IPS DF 6.9 (cell line): ENCODE results near the gene SRPK2.

Experiments used
- DNase-seq: peaks from one replicate; pipeline ENCODE4 v3.0.0-alpha.2; 2013; ENCODE audit warnings: low read depth, low spot score
- H3K27ac ChIP-seq: one replicate; pipeline ENCODE4 v1.5.1; 2013; ENCODE audit warnings: low read length, control low read depth
- H3K27me3 ChIP-seq: 2 replicates; pipeline ENCODE4 v1.6.1; 2013; ENCODE audit warnings: mild to moderate bottlenecking, low read length; ENCODE audit not compliant: control insufficient read depth, insufficient read depth
- H3K36me3 ChIP-seq: 2 replicates; pipeline ENCODE4 v1.6.1; 2013; ENCODE audit warnings: low read length; ENCODE audit not compliant: control insufficient read depth, insufficient read depth
- H3K4me1 ChIP-seq: 2 replicates; pipeline ENCODE4 v1.6.1; 2013; ENCODE audit warnings: low read length; ENCODE audit not compliant: control insufficient read depth, insufficient read depth
- H3K4me3 ChIP-seq: 2 replicates; pipeline ENCODE4 v1.5.1; 2013; ENCODE audit warnings: mild to moderate bottlenecking, low read length
- H3K9me3 ChIP-seq: 2 replicates; pipeline ENCODE4 v1.6.1; 2013; ENCODE audit warnings: low read length, inconsistent platforms; ENCODE audit not compliant: control insufficient read depth, insufficient read depth
- WGBS: extraction: QIAGEN DNeasy Blood & Tissue Kit; methylation state at CpG from one replicate; pipeline ENCODE4 v1.1.7; 2013; ENCODE audit warnings: mixed read lengths, missing lambda C conversion rate; ENCODE audit not compliant: insufficient read length, insufficient coverage; 5-methylcytosine and 5-hydroxymethylcytosine counted together

Gene SRPK2

GRCh38 chr7:105084581-105084980, 304.1 kb downstream of the SRPK2 start:
- no peaks in the 10 kb centered on the region for H3K9me3 ChIP-seq
- H3K27ac ChIP-seq: no peak overlapping the region
- H3K27me3 ChIP-seq: no peaks in the 10 kb centered on the region
- H3K4me3 ChIP-seq: no peak overlapping the region
- H3K36me3 ChIP-seq: peaks cover 6% of the 10 kb centered on the region; the same call in 1 of the 2 replicates
- no CpG with 5 or more reads among the region's 1 CpG for WGBS
- no peaks in the 10 kb centered on the region for H3K4me1 ChIP-seq
- DNase-seq: no peak

- Histone ChIP-seq H3K27me3 (no peaks in the 10 kb centered on the region), H3K4me3 (no peak overlapping the region), H3K4me1 (no peaks in the 10 kb centered on the region), H3K27ac (no peak overlapping the region), H3K36me3 (peaks cover 9% of the 10 kb centered on the region; the same call in 1 of the 2 replicates), H3K9me3 (no peaks in the 10 kb centered on the region)
- WGBS: no CpG with 5 or more reads among the region's 6 CpGs
- no peak for DNase-seq
Measured at GRCh38 chr7:105079348-105079747, 309.4 kb downstream of the SRPK2 start.

GRCh38 chr7:105073143-105073542, 315.6 kb downstream of the SRPK2 start:
- no peak for DNase-seq
- H3K4me3 ChIP-seq: no peak overlapping the region
- H3K27ac ChIP-seq: no peak overlapping the region
- WGBS: no CpG with 5 or more reads among the region's 1 CpG
- H3K4me1 ChIP-seq: no peaks in the 10 kb centered on the region
- H3K36me3 ChIP-seq: no peaks in the 10 kb centered on the region; the same call in 1 of the 2 replicates
- H3K27me3 ChIP-seq: no peaks in the 10 kb centered on the region
- H3K9me3 ChIP-seq: no peaks in the 10 kb centered on the region

- Histone ChIP-seq H3K9me3 (no peaks in the 10 kb centered on the region), H3K4me3 (no peak overlapping the region), H3K4me1 (no peaks in the 10 kb centered on the region), H3K27ac (no peak overlapping the region), H3K36me3 (no peaks in the 10 kb centered on the region; the same call in 1 of the 2 replicates), H3K27me3 (no peaks in the 10 kb centered on the region)
- WGBS: no CpG with 5 or more reads among the region's 1 CpG
- no peak for DNase-seq
Measured at GRCh38 chr7:105068886-105069285, 319.8 kb downstream of the SRPK2 start.

- Histone ChIP-seq H3K9me3 (no peaks in the 10 kb centered on the region), H3K36me3 (no peaks in the 10 kb centered on the region; the same call in 1 of the 2 replicates), H3K4me3 (no peak overlapping the region), H3K27ac (no peak overlapping the region), H3K4me1 (no peaks in the 10 kb centered on the region), H3K27me3 (no peaks in the 10 kb centered on the region)
- DNase-seq: no peak
- WGBS: no CpG with 5 or more reads among the region's 5 CpGs
Measured at GRCh38 chr7:105067691-105068090, 321.0 kb downstream of the SRPK2 start.
